K562 (cell line): Measurements from ENCODE around the gene KRT85. TPM values are rescaled to one million over a fixed set of nuclear protein-coding genes. Genes with fewer than 3 reads are reported as not detected.

Source experiments
- DPF2 ChIP-seq: fragments of 450-650 bp; IDR thresholded peaks from 2 replicates; pipeline ENCODE4 v1.6.1; 2016
- PHB2 ChIP-seq: fragments of 450-650 bp; IDR thresholded peaks from 2 replicates; pipeline ENCODE4 v1.6.1; 2017; ENCODE audit warnings: low read depth
- RBM39 ChIP-seq: fragments of 200-400 bp; formaldehyde crosslinking; optimal IDR thresholded peaks from 2 replicates; pipeline ENCODE3; 2018; ENCODE audit warnings: low read depth, low read length
- SMC3 ChIP-seq: conservative IDR thresholded peaks from 2 replicates; pipeline ENCODE4 v1.6.1; 2011; ENCODE audit warnings: low read depth, low read length, improper control_type of control experiment; ENCODE audit not compliant: insufficient read depth
- ZNF778 ChIP-seq: fragments of 450-650 bp; formaldehyde crosslinking; IDR thresholded peaks from 2 replicates; pipeline ENCODE4 v1.4.0; 2020; ENCODE audit warnings: mild to moderate bottlenecking, moderate library complexity
- polyA plus RNA-seq, 8 experiments: library from polyadenylated mRNA; depleted of rRNA in 4 of 8; stranded (reverse) in 5 of 8; unstranded in 3 of 8; fragments of >200 nt; fragmentation: Nextera tagmentation in 2 of 8; fragmentation: Illumina TruSeq in 1 of 8; extraction: Ambion mirVana in 2 of 8; extraction: Trizol in 1 of 8; gene quantifications; 2 replicates each; pipeline versions ENCODE4 v1.2.1 to v1.2.3, GENCODE V29; 2011 to 2014; ENCODE audit warnings: inconsistent platforms in 1 of 8, missing spikeins in 1 of 8
- total RNA-seq, 7 experiments: library from RNA; depleted of rRNA in 6 of 7; stranded (reverse); fragments of >200 nt in 6 of 7; fragmentation: Illumina TruSeq in 2 of 7; extraction: Trizol in 2 of 7; gene quantifications; 2 replicates each; pipeline versions ENCODE4 v1.2.1 to v1.2.3, GENCODE V29; 2011 to 2021; ENCODE audit warnings: low replicate concordance in 1 of 7
- TF ChIP-seq, protein P1 (sequence below): fragments of 200-600 bp; sonication (generic); IDR thresholded peaks from one replicate; pipeline ENCODE4 v1.6.1; 2012; ENCODE audit warnings: mild to moderate bottlenecking, low read depth, low read length, inconsistent platforms
- TF ChIP-seq, protein P2 (sequence below): sonication (generic); formaldehyde crosslinking; IDR thresholded peaks from 2 replicates; pipeline ENCODE4 v1.8.1; 2022; ENCODE audit warnings: missing genetic modification reagents

The KRT85 gene
- total and polyA plus RNA-seq, 9 of the 15 experiments (the other 6 are each of a cell fraction or from before 2014, with no cell fraction given): not detected

DNA sequence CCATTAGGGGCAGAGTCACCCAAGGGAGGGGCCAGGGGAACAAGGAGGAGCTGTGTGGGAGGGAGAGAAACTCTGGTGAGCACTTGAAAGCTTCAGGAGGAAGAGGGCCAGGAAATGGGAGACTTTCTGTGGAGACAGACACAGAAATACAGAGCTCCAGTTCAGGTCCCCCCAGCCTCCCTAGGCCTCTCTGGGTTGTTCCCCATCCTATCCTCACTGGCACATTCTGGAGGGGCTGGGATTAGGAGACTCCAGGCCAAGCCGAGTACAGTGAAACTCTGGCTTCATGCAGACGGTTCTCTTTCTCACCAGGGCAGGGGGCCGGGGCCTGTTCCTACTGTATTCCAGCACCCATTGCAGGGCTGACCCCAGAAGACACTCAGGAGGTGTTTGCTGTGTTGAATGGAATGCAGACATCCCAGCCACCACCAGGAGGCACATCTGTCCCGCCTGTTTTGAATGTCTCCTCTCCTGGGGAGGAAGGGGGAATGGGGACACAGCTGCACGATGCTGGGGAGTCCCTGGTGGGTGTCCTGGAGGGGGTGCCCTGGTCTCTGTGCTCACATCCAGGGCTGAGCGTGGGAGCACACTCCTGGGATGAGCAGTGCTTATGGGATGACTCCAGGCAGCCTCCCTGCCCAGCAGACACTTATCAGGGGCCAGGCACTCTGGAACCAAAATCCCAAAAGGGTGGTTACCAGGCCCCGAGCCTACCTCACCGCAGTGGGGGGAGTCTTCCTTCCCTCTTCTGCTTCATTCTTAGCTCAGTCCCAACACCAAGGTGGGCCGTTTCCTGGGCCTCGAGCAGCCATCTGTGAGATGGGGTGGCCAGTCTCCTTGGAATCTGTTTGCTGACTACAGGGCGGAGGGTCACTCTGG lies 23.7 kb upstream of the KRT85 start (continued):
- TF ChIP-seq RBM39 (no peak), SMC3 (peak; percentile 64), ZNF778 (no peak), PHB2 (no peak), DPF2 (no peak)
- TF ChIP-seq, protein P1, sequence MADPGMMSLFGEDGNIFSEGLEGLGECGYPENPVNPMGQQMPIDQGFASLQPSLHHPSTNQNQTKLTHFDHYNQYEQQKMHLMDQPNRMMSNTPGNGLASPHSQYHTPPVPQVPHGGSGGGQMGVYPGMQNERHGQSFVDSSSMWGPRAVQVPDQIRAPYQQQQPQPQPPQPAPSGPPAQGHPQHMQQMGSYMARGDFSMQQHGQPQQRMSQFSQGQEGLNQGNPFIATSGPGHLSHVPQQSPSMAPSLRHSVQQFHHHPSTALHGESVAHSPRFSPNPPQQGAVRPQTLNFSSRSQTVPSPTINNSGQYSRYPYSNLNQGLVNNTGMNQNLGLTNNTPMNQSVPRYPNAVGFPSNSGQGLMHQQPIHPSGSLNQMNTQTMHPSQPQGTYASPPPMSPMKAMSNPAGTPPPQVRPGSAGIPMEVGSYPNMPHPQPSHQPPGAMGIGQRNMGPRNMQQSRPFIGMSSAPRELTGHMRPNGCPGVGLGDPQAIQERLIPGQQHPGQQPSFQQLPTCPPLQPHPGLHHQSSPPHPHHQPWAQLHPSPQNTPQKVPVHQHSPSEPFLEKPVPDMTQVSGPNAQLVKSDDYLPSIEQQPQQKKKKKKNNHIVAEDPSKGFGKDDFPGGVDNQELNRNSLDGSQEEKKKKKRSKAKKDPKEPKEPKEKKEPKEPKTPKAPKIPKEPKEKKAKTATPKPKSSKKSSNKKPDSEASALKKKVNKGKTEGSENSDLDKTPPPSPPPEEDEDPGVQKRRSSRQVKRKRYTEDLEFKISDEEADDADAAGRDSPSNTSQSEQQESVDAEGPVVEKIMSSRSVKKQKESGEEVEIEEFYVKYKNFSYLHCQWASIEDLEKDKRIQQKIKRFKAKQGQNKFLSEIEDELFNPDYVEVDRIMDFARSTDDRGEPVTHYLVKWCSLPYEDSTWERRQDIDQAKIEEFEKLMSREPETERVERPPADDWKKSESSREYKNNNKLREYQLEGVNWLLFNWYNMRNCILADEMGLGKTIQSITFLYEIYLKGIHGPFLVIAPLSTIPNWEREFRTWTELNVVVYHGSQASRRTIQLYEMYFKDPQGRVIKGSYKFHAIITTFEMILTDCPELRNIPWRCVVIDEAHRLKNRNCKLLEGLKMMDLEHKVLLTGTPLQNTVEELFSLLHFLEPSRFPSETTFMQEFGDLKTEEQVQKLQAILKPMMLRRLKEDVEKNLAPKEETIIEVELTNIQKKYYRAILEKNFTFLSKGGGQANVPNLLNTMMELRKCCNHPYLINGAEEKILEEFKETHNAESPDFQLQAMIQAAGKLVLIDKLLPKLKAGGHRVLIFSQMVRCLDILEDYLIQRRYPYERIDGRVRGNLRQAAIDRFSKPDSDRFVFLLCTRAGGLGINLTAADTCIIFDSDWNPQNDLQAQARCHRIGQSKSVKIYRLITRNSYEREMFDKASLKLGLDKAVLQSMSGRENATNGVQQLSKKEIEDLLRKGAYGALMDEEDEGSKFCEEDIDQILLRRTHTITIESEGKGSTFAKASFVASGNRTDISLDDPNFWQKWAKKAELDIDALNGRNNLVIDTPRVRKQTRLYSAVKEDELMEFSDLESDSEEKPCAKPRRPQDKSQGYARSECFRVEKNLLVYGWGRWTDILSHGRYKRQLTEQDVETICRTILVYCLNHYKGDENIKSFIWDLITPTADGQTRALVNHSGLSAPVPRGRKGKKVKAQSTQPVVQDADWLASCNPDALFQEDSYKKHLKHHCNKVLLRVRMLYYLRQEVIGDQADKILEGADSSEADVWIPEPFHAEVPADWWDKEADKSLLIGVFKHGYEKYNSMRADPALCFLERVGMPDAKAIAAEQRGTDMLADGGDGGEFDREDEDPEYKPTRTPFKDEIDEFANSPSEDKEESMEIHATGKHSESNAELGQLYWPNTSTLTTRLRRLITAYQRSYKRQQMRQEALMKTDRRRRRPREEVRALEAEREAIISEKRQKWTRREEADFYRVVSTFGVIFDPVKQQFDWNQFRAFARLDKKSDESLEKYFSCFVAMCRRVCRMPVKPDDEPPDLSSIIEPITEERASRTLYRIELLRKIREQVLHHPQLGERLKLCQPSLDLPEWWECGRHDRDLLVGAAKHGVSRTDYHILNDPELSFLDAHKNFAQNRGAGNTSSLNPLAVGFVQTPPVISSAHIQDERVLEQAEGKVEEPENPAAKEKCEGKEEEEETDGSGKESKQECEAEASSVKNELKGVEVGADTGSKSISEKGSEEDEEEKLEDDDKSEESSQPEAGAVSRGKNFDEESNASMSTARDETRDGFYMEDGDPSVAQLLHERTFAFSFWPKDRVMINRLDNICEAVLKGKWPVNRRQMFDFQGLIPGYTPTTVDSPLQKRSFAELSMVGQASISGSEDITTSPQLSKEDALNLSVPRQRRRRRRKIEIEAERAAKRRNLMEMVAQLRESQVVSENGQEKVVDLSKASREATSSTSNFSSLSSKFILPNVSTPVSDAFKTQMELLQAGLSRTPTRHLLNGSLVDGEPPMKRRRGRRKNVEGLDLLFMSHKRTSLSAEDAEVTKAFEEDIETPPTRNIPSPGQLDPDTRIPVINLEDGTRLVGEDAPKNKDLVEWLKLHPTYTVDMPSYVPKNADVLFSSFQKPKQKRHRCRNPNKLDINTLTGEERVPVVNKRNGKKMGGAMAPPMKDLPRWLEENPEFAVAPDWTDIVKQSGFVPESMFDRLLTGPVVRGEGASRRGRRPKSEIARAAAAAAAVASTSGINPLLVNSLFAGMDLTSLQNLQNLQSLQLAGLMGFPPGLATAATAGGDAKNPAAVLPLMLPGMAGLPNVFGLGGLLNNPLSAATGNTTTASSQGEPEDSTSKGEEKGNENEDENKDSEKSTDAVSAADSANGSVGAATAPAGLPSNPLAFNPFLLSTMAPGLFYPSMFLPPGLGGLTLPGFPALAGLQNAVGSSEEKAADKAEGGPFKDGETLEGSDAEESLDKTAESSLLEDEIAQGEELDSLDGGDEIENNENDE: no peak
- TF ChIP-seq, protein P2, sequence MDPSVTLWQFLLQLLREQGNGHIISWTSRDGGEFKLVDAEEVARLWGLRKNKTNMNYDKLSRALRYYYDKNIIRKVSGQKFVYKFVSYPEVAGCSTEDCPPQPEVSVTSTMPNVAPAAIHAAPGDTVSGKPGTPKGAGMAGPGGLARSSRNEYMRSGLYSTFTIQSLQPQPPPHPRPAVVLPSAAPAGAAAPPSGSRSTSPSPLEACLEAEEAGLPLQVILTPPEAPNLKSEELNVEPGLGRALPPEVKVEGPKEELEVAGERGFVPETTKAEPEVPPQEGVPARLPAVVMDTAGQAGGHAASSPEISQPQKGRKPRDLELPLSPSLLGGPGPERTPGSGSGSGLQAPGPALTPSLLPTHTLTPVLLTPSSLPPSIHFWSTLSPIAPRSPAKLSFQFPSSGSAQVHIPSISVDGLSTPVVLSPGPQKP (CRISPR knock-in tag): no peak
